HG02642 (cell line): ENCODE data around the gene ITPA.

Experiments
- ATAC-seq: cut with Tn5 transposase; IDR thresholded peaks from one replicate; pipeline ENCODE4 v1.9.1; 2021; ENCODE audit warnings: mild to moderate bottlenecking; ENCODE audit not compliant: unreplicated experiment, poor library complexity

The ITPA gene

GRCh38 chr20:3209257-3209945 lies at the start of gene ITPA:
Gene ITPA, plus strand, starts transcription at chr20:3209498. Its CDS starts 54 bp downstream, at chr20:3209552.
- ATAC-seq: no peak

- ATAC-seq: no peak
Observed at GRCh38 chr20:3160418-3160817, 48.9 kb upstream of the ITPA start.

GRCh38 chr20:3161316-3162079 lies 47.8 kb upstream of the ITPA start:
- ATAC-seq: no peak

- no peak for ATAC-seq
Observed at GRCh38 chr20:3162080-3162611, 47.2 kb upstream of the ITPA start.

GRCh38 chr20:3163099-3164042 lies 45.9 kb upstream of the ITPA start:
- ATAC-seq: no peak

GRCh38 chr20:3164043-3164762 lies 45.1 kb upstream of the ITPA start:
- no peak for ATAC-seq

GRCh38 chr20:3164763-3165410 lies 44.4 kb upstream of the ITPA start:
- no peak for ATAC-seq

GRCh38 chr20:3165473-3166337 lies 43.6 kb upstream of the ITPA start:
- no peak for ATAC-seq

- ATAC-seq: no peak
Observed at GRCh38 chr20:3166338-3166912, 42.9 kb upstream of the ITPA start.

- no peak for ATAC-seq
Observed at GRCh38 chr20:3166913-3167342, 42.4 kb upstream of the ITPA start.

- ATAC-seq: no peak
Observed at GRCh38 chr20:3167738-3168078, 41.6 kb upstream of the ITPA start.

- no peak for ATAC-seq
Observed at GRCh38 chr20:3168079-3168828, 41.0 kb upstream of the ITPA start.

GRCh38 chr20:3168829-3169590 lies 40.3 kb upstream of the ITPA start:
- no peak for ATAC-seq

GRCh38 chr20:3171391-3172125 lies 37.7 kb upstream of the ITPA start:
- no peak for ATAC-seq

- ATAC-seq: no peak
Observed at GRCh38 chr20:3172126-3172932, 37.0 kb upstream of the ITPA start.
